Fibroblast of skin of abdomen (primary cell): ENCODE results near the gene MX2.
"Not testable (repeated sequence)": the region's sequence is repeated elsewhere in the genome, so short reads cannot be mapped to it uniquely, and the experiment has no call there.

Experiments used
- DNase-seq: peaks from one replicate; pipeline ENCODE4 v3.0.0-alpha.2; 2013

MX2 gene

GRCh38 chr21:41337515-41337914, 24.3 kb upstream of the MX2 start:
- DNase-seq, result no peak

GRCh38 chr21:41338455-41338854, 23.4 kb upstream of the MX2 start:
- DNase-seq, result no peak

DNA sequence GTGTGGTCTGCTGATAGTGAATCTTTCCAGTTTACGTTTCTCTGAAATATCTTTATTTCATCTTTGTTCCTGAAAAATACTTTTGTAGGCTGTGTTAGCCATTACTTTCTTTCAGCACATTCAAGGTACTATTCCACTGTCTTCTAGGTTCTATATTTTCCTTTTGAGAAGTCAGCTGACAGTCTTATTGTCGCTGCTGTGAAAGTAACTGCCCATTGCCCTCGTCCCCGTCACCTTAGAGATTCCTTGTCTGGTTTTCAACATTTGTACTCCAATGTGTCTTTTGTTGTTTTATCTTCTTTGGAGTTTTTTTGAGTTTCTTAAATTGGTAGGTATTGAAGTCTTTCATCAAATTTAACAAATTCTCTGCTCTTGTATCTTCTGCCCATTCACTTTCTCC, 19.8 kb upstream of the MX2 start:
- DNase-seq, result no peak

DNA sequence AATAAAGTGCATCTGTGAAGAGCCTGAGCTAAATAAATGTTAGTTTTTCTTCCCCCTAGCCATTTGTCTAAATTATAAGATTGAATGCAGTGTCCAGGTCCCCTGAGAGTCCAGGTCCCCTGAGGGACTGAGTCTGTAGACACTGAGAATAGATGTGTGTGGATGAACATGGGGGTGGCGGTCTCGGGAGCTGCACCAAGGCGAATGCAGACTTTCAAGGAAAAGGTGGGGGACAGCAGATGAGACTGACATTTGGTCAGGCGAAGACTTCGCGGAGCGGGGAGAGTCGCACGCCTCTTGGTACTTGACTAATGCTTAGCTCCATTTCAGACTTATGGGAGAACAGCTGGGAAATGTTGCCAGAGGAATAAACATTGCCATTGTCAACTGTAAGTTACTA, 17.7 kb upstream of the MX2 start:
- DNase-seq, result no peak

DNA sequence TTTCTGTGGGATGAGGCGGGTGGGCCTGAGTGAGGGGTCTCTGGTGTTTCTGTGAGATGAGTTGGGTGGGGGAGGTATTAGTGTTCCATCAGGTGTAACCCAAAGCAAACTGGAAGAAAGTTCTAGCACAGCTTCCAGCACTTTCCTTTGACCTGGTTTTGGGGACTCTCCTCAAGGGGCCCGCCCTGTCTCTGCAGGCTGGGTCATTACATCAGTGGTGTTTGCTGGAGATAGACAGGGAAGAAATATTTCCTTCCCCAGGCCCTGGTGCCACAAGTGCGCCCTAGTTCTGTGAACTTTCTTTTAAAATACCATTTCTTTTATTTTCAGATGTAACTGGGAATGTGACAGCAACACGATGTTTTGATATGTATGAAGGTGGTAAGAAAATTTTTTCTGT, 16.5 kb upstream of the MX2 start:
- DNase-seq, result no peak

DNA sequence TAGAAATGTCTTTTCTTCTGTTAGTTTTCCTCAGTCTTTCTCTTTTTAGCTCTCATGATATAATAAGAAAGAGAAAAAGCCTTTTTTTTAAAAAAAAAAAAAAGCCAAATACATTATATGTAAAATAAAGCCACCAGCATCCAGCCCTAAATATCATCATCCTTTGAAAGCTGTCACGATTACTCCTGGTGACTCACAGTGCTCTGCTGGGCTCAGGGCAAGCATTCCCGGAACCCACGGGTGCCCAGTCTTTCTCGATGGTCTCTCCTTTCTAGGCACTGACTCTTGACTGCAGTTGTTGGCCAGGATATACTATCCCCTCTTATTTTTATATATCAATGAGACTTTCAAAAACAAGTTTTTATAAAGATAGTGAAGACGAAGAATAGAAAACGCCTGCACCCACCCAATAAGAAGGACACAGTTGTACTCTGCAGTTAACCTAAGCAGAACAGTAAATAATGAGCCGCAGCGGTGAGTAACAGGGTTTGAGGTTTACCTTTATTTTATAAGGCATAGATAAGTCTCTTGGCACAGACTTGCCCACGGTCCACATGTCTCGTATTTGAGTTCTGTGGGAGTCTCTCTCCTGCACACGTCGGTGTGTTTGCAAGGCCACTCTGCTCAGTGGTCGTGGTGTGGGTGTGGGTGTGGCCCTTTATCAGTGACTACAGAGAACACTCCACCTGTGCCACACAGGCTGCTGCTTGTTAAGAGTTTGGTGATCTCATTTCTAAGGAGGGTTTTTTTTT, 15.7 kb upstream of the MX2 start:
- no peak for DNase-seq

- no peak for DNase-seq
Observed at GRCh38 chr21:41346758-41347157, 15.1 kb upstream of the MX2 start.

DNA sequence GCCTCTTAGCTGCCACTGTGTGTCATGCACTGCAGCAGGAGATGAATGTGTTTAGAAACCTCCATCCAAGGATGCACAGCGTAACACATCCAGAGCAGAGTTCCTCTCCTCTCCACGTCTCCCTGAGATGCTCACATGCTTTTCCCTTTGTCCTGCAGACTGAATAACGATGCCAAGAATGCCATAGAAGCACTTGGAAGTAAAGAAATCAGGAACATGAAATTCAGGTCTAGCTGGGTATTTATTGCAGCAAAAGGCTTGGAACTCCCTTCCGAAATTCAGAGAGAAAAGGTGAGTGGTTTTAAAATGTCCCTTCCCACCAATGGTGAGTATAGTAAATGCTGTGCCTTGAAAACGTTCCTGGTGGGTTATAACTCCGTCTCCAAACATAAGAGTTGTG, 13.4 kb upstream of the MX2 start:
- DNase-seq, result no peak

GRCh38 chr21:41349126-41349525, 12.7 kb upstream of the MX2 start:
- DNase-seq, result no peak

DNA sequence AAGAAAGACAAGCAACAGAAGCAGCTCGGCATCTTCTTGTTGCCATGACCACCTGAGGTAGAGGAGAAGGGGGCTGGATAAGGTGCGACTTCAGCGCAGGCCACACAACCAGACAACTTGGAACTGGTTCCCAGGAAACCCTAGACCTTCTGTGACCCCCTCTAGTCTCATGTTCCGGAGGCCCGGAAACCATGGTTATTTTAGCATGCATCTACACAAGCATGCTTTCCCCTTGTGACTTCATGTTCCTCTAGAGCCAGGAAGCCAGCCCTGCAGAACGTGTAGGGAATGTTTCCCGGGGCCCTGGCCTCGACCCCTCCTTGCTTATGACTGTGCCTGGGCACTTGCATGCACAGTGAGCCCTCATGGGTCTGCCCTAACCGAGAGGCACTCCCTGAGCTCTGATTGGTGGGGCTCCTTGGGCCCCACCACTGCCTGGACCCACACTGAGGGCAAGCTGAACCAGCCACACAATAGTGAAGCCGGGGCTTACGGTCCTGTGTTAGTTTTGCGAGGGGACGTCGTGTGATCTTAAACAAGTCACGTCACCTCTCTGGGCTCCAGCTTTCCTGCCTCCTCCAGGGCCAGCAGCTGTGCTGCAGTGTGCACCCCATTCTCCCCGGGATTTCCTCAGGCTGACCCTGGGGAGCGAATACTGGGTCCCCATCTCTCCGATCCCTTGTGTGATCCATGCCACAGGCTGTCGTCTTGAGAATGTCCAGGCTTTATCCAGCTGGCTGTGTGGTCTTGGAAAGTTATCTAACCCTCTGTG, 12.0 kb upstream of the MX2 start:
- DNase-seq, result no peak

GRCh38 chr21:41350436-41351155, 11.2 kb upstream of the MX2 start:
- DNase-seq, result no peak

GRCh38 chr21:41357546-41357945, 4.3 kb upstream of the MX2 start:
- DNase-seq, result no peak

- no peak for DNase-seq
Observed at GRCh38 chr21:41358193-41359166, 3.3 kb upstream of the MX2 start.

DNA sequence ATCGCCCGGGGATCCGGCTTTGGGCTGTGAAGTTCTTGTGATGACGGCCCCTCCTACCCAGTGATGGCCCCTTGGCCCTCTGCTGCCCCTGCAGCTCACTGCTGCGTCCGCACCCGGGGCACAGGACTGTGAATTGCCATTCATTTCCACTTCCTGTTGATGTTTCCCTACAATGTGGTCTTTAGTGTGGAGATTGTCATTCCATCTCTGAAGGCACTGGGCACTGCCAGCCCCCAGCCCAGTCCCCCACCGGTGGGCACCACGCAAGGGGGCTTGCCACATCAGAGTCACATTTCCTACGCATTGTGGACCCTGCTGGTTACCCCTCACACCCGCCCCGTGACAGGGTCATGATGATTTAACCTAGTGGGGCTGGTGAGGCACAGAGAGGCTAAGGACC, 2.5 kb upstream of the MX2 start:
- no peak for DNase-seq

- not testable (repeated sequence) for DNase-seq
Observed at GRCh38 chr21:41359754-41360071, 2.1 kb upstream of the MX2 start.

DNA sequence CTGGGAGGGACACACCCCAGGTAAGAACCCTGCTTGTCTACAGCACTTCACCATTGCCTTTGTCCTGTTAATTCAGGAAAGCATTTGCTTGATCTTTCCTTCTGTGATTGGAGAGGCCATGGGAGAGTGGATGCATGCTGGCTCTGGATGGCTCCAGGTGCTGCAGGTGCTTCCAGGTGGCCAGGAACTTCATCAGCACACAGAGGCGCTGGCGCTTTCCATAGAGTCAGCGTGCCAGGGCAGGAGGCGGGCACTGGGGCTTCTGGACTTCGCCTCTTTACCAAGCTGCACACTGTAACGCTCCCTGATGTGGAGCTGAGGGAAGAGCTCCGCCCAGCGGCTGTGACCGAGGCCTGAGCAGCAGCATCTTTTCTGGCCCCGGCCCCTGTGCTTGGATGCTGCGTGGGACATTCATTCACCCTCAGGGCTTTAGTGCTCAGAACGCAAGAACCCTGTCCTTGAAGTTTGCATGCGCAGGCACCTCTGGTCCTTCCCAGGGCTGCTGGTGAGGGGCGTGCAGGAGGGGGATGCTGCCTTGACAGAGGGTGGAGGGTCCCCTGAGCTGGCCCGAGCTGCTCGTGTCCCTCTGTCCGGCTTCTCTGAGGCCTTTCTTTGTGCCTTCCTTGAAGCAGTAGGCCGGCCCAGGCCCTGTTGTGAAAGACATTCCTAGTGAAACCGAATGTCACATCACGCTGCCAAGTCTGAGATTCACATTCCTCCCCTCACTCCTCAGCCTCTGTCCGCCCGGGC, 1.6 kb upstream of the MX2 start:
- peak; percentile 57 for DNase-seq

DNA sequence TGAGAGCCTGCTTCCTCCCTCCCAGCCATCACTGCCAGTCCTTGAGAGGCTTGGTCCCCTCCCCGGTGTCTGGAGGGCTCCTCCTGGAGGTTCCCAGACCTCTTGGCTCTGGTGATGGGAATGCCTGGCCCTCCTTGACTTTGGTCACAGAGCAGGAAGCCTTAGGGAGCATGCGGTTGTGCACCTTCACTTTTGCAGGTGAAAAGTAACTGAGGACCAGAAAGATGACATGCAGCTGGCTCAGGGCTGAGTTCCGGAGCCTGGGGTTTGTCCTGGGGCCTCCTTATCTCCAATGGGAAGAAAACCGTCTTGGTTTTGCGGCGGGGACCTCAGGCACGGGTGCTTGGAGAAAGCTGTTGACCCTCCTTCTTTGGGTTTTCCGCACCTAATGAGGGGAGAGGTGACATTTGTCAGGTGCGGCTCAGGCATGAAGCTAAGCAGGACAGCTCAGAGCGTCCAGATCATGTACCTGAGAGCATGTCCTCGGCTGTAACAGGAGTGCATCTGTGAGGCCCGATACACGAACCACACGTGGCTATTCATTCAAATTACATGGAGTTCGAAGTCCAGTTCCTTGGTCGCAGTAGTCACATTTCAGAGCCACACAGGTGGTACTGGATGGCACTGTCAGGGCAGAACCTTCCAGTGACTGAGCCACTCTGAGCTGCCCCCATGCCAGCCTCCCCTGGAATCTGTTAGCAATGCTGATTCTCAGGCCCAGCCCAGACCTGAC, 608 bp upstream of the MX2 start:
- no peak for DNase-seq

GRCh38 chr21:41362605-41363369, 960 bp downstream of the MX2 start:
- no peak for DNase-seq

- no peak for DNase-seq
Observed at GRCh38 chr21:41363370-41364270, 1.8 kb downstream of the MX2 start.
